Hematopoietic multipotent progenitor cell (in vitro differentiated cells): ENCODE data around the gene PDZD7. TPM values are rescaled to one million over a fixed set of nuclear protein-coding genes. Genes with fewer than 3 reads are reported as not detected.

Experiments used
- DNase-seq, 3 donors: peaks; one replicate each; pipeline ENCODE4 v3.0.0-alpha.2; 2011 to 2015; ENCODE audit warnings: low read depth in 2 of 3, low spot score in 2 of 3
- total RNA-seq: library from RNA; depleted of rRNA; stranded (reverse); fragments of >200 nt; gene quantifications from one replicate; pipeline ENCODE4 v1.2.3, GENCODE V29; 2012

The PDZD7 gene
- total RNA-seq, 1 donor = 1.3 TPM

- no peak for DNase-seq
Measured at GRCh38 chr10:101007099-101007711, 23.7 kb downstream of the PDZD7 start.

- no peak for DNase-seq
Measured at GRCh38 chr10:101006593-101007098, 24.3 kb downstream of the PDZD7 start.

GRCh38 chr10:101005869-101006567 is 24.9 kb downstream of the PDZD7 start:
- DNase-seq = no peak

DNA sequence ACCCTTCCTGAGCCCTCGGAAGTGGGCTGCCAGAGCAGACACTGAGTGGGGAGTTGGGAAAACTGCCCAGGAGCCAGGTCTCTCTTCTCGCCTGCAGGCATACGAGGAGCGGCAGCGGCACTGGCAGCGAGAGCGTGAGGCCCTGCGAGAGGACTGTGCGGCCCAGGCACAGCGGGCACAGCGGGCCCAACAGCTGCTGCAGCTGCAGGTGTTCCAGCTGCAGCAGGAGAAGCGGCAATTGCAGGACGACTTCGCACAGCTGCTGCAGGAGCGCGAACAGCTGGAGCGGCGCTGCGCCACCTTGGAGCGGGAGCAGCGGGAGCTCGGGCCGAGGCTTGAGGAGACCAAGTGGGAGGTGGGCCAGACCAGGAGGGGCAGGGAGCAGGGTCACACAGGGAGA is 25.6 kb downstream of the PDZD7 start:
- no peak for DNase-seq

- no peak for DNase-seq
Measured at GRCh38 chr10:101003639-101004206, 27.2 kb downstream of the PDZD7 start.

DNA sequence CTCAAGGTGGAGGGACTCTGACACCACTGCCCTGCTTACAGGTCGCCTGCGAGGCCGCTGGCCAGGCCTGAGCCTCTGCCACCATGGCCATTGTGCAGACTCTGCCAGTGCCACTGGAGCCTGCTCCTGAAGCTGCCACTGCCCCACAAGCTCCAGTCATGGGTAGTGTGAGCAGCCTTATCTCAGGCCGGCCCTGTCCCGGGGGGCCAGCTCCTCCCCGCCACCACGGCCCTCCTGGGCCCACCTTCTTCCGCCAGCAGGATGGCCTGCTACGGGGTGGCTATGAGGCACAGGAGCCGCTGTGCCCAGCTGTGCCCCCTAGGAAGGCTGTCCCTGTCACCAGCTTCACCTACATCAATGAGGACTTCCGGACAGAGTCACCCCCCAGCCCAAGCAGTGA is 28.5 kb downstream of the PDZD7 start:
- no peak for DNase-seq

DNA sequence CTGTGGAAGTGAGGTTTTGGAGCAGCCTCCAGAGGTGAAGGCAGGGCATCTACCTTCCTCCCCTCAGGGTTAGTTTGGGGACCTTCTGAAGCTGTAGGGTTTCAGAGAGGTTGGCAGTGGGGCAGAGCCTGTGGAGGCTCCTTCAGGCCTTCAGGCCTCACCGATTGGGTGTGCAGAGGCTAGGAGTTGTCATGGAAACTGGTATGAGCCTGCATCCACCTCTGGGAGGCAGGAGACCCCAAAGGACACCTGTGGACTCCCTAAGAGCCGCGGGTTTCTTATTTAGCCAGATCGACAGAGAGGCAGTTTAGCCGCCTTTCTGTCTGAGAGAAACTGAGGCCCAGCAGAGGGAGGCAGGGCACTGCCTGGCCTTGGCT is 29.3 kb downstream of the PDZD7 start:
- DNase-seq = no peak

DNA sequence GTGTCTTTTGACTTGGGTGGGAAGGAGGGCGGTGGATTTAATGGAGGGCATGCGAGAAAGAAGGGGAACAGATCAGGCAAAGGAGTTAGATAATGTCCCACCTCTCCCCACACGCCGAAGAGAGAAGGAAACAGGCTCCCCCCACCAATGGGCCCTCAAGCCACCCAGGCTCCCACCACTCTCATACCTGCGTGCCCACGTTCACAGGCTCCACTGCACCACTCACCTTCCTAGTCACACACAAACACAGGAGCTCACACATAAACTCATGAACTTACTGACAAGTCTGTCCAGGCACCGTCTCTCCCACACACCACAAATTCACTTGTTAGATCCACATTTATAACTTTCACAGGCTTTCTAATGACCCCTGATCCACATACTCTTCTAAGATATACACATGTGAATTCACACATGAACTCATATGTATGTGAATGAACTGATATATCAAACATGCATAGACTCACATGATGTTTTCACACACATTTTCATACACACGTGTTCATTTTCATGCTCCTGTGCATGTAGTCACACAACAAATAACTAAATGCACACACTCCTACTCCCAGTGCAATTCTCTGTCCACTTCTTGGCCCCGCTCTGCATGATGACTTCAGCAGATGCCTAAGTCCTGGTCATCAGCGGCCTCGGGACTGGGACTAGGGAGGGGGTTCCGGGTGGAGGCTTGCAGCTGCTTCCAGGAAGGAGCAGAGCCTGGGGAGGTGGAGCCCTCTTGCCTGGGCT is 29.8 kb downstream of the PDZD7 start:
- DNase-seq = peak in 1 of 3 donors; percentile 31

DNA sequence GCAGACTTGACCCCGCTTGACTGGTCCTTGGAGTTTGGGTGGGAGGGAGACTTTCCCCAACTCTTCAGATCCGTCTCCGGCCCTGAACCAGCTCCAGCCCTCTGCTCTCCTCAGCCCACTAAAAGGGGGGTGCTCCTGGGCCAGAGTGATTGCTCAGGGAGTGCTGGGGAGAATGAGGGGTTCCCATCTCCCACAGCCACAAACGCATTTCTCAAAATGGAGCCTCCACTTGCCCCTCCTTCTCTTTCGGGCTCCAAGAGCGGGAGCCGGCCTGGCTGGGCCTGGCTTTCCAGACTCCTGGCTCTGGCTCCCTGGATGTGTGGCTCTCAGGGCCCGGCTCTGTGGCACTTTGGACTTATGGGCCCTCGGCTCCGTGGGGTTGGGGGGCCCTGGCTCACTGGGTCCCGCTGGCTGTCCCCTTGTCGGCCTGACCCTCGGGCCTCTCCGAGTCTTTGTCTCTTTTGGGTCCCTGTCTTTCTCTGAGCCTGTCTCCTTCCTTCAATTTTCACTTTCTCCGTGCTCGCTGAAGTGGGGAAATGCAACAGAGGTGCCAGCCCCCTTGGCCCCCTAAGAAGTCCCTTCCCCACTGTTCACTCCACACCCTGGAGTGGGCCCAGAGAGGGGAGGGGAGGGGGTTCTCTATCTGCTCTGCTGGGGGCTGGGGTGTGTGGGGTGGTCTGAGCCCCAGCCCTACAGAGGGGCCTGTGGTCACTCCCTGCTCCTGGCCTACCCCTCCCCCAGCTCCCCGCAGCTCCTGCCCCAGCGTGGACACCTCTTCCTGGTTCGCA is 30.6 kb downstream of the PDZD7 start:
- DNase-seq = peak in 1 of 3 donors; percentile 25

DNA sequence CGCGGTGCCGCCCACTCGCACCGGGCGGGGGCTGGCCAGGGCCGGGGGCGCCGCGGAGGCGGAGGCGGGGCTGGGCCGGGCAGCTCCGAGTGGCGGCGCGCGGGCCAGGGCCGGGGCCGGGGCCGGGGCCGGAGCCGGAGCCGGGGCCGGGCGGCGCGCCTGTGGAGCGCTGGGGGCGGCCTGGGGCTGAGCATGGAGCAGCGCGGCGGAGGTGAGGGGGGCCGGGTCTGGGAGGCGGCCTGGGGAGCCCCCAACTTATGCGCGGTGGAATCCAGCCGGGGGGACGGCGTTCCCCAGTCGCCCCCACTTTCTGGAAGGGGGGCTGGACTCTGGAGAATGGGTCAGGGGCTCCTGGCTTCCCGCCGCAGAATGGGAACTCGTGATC is 31.2 kb downstream of the PDZD7 start, which contains the start of gene LZTS2:
Gene LZTS2 (plus strand): TSS at position 67 of the 385 bp plus-strand sequence. CDS start 2,731 bp downstream, outside the sequence.
- DNase-seq = no peak

DNA sequence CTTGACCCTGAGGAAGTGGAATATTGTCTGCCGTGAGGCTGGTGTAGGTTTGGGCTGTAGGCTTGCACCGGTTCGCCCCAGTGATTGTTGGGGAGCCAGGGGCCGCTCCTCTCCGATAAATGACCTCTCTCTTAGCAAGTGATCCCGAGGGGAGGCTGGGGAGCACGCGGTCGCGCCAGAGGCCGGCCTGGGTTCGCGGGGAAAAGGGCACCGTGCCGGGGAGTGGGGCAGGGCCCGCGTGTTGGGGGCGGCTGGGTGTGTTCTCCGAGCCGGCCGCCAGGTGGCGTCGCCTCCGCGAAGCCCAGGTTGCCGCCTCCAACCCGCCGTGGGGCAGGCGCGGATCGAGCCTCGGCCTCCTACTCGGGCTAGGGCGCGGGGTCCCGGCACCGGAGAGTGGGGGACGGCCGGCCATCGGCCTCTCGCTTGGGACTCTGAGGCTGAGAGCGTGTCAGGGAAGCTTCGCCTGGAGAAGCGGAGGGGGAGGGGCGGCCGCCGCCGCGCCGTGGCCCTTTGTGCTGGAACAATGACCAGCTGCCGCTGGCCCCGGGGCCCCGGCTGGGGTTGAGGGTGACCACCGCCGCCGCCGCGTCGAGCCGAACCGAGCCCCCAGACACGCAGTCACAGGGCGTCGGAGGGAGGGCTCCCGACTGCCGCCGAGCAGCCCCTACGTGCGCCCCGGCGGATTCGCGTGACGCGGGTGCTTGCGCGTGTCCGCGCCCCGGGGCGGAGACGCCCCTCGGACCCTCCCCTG is 31.8 kb downstream of the PDZD7 start:
- peak; percentile 70 to 80 (median 72) for DNase-seq

DNA sequence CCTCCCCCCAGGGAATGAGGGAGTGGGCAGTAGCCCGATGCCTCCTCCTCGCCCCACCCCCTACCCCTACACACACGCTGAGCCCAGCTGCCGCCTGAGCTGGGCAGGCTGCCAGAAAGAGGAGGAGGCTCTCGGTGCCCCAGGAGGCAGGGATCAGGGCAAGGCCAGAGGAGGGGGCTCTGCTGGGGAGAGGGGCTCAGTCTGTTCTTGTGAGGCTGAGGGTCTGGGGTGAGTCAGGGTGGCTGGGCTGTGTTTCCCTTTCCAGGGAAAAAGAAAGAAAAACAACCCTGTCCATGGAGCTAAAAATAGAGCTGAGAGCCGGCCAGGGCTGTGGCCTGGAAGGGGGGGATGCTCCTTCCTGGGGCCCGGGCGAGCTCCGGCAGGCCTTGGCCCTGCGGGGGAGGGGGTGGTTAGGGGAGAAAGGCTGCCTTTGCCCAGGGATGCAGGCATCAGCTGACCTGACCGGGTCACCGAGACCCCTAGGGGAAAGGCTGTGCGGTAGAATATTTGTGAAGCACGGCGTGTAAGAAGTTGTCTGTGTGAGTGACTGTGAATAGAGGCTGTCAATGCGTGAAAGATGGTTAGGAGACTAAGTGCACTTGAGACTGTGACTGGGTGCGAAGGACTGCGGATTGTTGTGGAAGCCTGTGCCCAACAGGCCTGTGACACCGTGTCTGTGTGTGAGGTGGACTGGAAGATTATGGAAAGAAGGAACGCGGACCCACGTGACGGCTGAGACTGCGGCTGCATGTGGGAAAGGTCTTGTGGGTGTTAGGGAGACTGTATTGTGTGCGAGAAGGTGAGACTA is 32.5 kb downstream of the PDZD7 start:
- peak; percentile 52 to 83 (median 80) for DNase-seq

DNA sequence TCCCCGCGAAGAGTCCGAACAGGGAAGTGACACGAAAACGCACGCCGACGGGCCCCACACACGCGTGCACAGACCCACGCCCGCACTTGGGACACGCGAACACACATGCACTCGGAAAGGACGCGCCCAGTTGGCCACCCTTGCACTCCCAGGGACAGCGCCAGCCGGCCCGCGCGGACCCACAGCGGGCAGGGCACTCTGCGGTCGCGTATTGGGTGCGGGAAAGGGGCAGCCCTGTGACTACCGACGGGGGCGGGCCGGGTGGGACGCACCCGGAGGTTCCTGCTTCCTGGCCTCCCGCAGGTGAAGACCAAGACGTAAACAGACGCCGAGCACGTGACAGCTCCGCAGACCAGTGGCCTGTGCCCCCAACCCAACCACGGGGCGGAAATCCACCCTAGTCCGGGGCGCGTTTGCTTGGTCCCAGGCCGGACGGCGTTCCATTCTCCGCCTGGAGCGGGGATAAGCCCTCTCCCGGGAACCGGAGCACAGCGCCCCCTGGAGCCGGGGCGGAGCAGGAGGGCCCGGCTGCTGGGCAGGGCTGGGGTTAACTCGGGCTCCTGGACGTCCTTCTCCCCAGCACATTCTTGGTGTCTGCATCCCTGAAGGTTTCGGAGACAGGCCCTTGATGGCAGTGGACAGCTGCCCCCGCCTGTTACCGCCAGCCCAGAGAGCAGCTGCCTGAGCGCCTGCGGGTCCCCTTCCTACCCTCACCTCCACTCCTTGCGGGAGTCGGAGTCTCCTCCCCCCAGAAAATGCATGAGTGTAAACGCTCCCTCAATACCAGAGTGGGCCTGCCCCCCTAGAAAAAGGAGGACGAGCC is 33.4 kb downstream of the PDZD7 start:
- peak; percentile 46 to 63 (median 61) for DNase-seq

DNA sequence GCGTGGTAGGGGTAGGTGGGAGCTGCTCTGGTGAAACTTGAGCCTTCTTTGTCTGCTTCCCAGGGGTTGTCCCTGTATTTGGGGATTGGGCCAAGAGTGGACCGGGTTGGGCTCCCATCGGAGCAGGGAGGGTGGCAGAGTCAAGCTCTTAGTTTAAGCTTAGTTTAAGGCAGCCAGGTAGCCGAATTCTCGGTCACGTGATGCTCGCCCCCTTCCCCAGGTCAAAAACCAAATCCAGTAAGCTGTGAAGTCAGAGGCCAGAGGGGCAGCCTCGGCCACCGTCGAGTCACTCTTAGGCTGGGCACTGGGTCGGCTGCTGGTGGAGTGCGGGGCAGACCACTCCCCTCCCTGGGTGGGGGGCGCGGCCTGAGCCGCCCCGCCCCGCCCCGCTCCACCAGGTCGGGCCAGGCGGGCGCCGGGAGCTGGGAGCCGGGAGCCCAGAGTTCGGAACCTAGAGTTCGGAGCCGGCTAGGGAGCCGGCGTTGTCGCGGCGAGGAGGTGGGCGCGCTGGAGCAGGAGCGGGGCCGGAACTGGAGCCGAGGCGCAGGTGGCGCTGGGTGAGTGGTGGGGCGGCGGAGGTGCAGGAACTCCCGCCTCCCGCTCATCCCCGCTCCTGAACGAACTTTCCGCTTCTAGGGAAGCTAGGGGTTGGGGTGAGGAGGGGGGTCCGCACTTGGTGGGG is 34.1 kb downstream of the PDZD7 start:
- DNase-seq = no peak

- DNase-seq = no peak
Measured at GRCh38 chr10:100995181-100995580, 35.7 kb downstream of the PDZD7 start.

DNA sequence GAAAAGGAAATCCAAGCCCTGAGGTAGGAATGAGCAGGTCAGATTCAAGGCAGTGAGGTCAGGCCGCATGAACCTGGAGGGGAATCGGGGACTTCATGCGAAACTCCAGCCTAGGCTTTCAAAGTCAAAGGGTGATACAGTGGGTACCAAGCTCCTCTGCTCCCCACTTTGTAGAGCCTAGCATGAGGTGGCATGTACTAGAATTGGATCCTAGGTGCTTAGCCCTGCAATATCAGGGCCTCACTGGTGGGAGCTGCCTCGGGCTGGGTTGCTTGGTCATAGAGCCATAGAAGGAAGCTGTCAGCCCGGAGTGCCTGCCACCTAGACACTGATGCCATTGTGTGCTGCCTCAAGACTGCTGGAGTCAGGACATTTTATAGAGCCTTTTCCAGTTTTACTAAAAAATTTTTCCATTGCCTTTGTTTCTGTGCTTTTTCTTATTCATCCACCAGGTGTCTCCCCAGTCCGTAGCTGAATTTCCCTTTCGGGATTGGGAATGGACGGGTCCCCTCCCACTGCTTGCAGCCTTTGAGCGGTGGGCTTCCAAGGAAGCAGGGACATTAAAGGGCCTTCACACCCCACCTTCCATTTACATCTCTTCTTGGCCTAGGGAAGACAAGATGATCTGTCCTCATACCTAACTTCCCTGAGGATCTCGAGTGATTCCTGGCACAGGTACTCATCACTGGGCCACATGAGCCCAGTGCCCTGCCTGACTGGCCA is 36.8 kb downstream of the PDZD7 start:
- DNase-seq = peak in 1 of 3 donors; percentile 16

- no peak for DNase-seq
Measured at GRCh38 chr10:100989088-100989487, 41.8 kb downstream of the PDZD7 start.
